ENCODE results near the gene PRDM16. TPM values are rescaled to one million over a fixed set of nuclear protein-coding genes. Genes with fewer than 3 reads are reported as not detected.

PRDM16 gene
- total and polyA plus RNA-seq, 2 of the 13 experiments (the other 11 are each of a cell fraction or from before 2014, with no cell fraction given) = 0.15 to 0.81 TPM

- in situ Hi-C loops (cut with HindIII; ENCODE audit: extremely low pct_ligation_motif_present, low pct_unique_long_range_greater_than_20kb) (no loop called here), intact Hi-C loops (cut with micrococcal nuclease; ENCODE audit: unreplicated experiment) (loop anchor here (10.0 kb wide), 1 partner anchor 62 kb away; no protein-coding TSS in a partner anchor)
- Histone ChIP-seq H3K4me1 (ENCODE audit: insufficient read depth, low read length) (peaks cover 43% of the 10 kb centered on the region), H3K36me3 (replicated peaks in 1 of 2; ENCODE audit: control insufficient read depth in 1 of 2, insufficient read depth in 2 of 2, low read length in 2 of 2) (no peaks in the 10 kb centered on the region), H3K9ac (ENCODE audit: insufficient read depth, low read depth, low read length) (no peak overlapping the region), H3K4me2 (ENCODE audit: low read depth, low read length) (no peak overlapping the region), H2AFZ (ENCODE audit: low read length) (no peak overlapping the region), H3K27ac (ENCODE audit: extremely low read length, insufficient read depth, low read length) (no peak overlapping the region), H3K79me2 (ENCODE audit: insufficient read depth, low read length) (no peaks in the 10 kb centered on the region), H4K20me1 (ENCODE audit: insufficient read depth, low read length) (no peaks in the 10 kb centered on the region), H3K9me3 (ENCODE audit: low read length) (no peaks in the 10 kb centered on the region), H3K27me3 (ENCODE audit: control insufficient read depth in 1 of 2, insufficient read depth in 2 of 2, low read length in 2 of 2) (peaks cover 0 to 1% of the 10 kb centered on the region in 2 experiments; a peak in 2 of 5 replicates), H3K4me3 (replicated peaks in 1 of 3; ENCODE audit: insufficient read depth in 1 of 3, low read depth in 2 of 3, low read length in 3 of 3) (no peak overlapping the region)
- BruUV-seq (replicated peaks) = no TSS peak
- 82% methylated on average over 7 of the region's 17 CpGs for WGBS (ENCODE audit: low lambda C conversion rate)
- ChIA-PET CTCF (ENCODE audit: low intra/inter-chr PET ratio, low total read pairs) (no interaction called here), POLR2A (no interaction called here)
- TF ChIP-seq AFF4 (CRISPR knock-in tag; IDR thresholded peaks at IDR 0.05) = no peak
- TF ChIP-seq ZBTB7B (CRISPR knock-in tag; IDR thresholded peaks at IDR 0.05) = no peak
- no peak for TF ChIP-seq PREB (CRISPR knock-in tag; IDR thresholded peaks at IDR 0.05)
- TF ChIP-seq STAG1 (CRISPR knock-in tag; IDR thresholded peaks at IDR 0.05) = no peak
- no peak for TF ChIP-seq ELF1 (CRISPR knock-in tag; IDR thresholded peaks at IDR 0.05)
- TF ChIP-seq KDM4B (CRISPR knock-in tag; IDR thresholded peaks at IDR 0.05) = no peak
- TF ChIP-seq ZNF746 (CRISPR knock-in tag; IDR thresholded peaks at IDR 0.05) = no peak
- no peak for TF ChIP-seq ATF7-NPFF (CRISPR knock-in tag; IDR thresholded peaks at IDR 0.05; ENCODE audit: low read depth)
- TF ChIP-seq REL (CRISPR knock-in tag; conservative IDR thresholded peaks at IDR 0.05) = no peak
- TF ChIP-seq RBM22 (optimal IDR thresholded peaks at IDR 0.05; ENCODE audit: low read length) = no peak
- no peak for TF ChIP-seq KDM6A (CRISPR knock-in tag; IDR thresholded peaks at IDR 0.05; ENCODE audit: low read depth)
- TF ChIP-seq ZNF160 (CRISPR knock-in tag; IDR thresholded peaks at IDR 0.05) = no peak
- TF ChIP-seq ZNF629 (CRISPR knock-in tag; conservative IDR thresholded peaks at IDR 0.05) = no peak
- no peak for TF ChIP-seq FOXA3 (CRISPR knock-in tag; IDR thresholded peaks at IDR 0.05)
- TF ChIP-seq NAIF1 (CRISPR knock-in tag; IDR thresholded peaks at IDR 0.05; ENCODE audit: borderline replicate concordance) = no peak
- no peak for TF ChIP-seq ZNF317 (CRISPR knock-in tag; IDR thresholded peaks at IDR 0.05)
- no peak for ATAC-seq
- DNase-seq (ENCODE audit: low spot score) = no peak
- no peak for FAIRE-seq
Observed at GRCh38 chr1:3112526-3112925, 43.5 kb downstream of the PRDM16 start.
